Measurements from ENCODE around the gene KRT12.

The KRT12 gene

DNA sequence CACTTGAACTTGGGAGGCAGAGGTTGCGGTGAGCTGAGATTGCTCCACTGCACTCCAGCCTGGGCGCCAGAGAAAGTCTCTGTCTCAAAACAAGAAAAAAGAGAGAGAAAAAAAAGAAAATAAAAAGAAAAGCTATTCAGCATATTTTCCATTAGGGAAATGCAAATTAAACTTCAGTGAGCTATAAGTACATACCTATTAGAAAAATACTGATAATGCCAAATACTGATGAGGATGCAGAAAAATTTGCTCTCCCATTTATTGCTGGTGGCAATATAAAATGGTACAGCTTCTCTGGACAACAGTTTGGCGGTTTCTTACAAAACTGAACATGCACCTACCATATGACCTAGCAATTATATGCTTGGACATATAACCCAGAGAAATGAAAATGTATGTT lies 54.4 kb downstream of the KRT12 start:
- DNase-seq = no peak

All from fibroblast of upper back skin (primary cell).